GM19099 (cell line): ENCODE data around the gene TNF.

Experiments
- POLR2A ChIP-seq: IDR thresholded peaks from 3 replicates; pipeline ENCODE4 v1.6.1; 2011; ENCODE audit warnings: low read depth; ENCODE audit not compliant: insufficient read length; ENCODE audit errors: extremely low read depth

The TNF gene

DNA sequence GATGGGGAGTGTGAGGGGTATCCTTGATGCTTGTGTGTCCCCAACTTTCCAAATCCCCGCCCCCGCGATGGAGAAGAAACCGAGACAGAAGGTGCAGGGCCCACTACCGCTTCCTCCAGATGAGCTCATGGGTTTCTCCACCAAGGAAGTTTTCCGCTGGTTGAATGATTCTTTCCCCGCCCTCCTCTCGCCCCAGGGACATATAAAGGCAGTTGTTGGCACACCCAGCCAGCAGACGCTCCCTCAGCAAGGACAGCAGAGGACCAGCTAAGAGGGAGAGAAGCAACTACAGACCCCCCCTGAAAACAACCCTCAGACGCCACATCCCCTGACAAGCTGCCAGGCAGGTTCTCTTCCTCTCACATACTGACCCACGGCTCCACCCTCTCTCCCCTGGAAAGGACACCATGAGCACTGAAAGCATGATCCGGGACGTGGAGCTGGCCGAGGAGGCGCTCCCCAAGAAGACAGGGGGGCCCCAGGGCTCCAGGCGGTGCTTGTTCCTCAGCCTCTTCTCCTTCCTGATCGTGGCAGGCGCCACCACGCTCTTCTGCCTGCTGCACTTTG lies at the start of gene TNF:
TNF (plus strand) TSS at position 231 of the 567 bp plus-strand sequence; CDS start at position 408, 177 bp downstream.
- TF ChIP-seq POLR2A = peak; percentile 100

DNA sequence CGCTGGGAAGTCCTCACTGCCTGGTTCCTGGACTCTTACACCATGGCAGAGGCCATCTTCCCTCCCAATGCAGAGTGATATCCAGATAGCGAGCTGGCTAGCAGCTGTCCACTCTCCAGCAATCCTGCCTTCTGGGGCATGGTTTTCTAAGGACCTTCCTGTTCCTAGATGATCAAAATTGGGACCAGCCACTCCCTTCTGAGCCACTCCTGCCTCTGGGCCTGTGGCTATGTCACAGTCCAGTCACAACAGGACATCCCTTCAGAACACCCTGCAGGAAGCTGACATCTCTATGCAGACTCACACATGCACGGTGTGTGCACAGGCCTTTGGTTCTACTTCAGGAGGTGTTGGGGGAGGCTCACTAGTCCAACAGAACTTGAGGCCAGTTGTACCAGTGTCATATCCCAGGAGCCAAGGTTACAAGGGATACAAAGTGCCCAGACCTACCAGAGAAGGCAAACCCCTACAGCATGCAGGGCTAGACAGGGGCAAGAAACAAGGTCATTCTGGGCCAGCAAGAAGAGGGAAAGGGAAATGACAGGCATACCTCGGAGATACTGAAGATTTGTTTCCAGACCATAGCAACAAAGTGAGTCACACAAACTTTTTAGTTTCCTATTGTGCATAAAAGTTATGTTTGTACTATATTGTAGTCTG lies 49.3 kb upstream of the TNF start:
- no peak for TF ChIP-seq POLR2A

DNA sequence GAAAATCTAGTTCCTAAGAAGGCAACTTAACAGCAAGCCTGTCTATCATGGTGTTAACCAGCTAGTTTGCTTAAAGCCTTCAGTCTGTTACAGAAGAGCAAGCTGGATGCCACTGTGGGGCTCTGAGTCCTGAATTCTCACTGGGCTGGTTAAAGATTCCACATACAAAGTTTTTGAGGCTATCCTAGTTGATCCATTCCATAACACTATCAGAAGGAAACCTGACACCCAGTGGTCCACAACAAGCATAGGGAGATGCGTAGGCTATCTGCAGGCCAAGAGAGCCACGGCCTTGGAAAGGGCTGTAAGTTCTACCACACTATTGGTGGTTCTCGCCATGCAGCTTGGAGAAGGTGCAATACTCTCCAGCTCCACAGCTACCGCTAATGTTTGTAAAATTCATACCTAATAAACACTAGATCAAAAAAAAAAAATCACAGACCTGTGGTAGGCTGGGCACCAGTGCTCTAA lies 47.0 kb upstream of the TNF start:
- TF ChIP-seq POLR2A = no peak

DNA sequence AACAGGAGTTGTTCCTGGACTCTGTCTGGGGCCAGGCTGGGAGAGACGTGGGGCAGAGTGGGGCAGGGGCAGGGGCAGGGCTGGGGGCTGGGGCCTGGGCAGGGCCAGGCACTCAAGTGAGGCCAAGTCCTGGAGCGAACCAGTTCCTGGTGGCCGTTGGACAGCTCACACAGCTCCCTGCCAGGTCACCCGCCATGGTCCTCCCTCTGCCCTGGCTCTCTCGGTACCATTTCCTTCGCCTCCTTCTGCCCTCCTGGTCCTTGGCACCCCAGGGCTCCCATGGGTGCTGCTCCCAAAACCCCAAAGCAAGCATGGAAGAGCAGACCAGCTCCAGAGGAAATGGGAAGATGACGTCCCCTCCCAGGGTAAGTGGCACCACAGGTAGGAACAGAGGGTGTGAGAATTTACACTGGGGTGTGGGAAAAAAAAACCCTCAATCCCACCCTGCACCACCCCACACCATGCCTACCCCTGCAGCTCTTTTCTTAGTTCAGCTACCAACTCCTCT lies 46.5 kb upstream of the TNF start, which contains the start of gene MCCD1:
MCCD1 (plus strand) TSS at position 142 of the 508 bp plus-strand sequence; CDS start at position 195, 53 bp downstream.
- TF ChIP-seq POLR2A = peak; percentile 18

DNA sequence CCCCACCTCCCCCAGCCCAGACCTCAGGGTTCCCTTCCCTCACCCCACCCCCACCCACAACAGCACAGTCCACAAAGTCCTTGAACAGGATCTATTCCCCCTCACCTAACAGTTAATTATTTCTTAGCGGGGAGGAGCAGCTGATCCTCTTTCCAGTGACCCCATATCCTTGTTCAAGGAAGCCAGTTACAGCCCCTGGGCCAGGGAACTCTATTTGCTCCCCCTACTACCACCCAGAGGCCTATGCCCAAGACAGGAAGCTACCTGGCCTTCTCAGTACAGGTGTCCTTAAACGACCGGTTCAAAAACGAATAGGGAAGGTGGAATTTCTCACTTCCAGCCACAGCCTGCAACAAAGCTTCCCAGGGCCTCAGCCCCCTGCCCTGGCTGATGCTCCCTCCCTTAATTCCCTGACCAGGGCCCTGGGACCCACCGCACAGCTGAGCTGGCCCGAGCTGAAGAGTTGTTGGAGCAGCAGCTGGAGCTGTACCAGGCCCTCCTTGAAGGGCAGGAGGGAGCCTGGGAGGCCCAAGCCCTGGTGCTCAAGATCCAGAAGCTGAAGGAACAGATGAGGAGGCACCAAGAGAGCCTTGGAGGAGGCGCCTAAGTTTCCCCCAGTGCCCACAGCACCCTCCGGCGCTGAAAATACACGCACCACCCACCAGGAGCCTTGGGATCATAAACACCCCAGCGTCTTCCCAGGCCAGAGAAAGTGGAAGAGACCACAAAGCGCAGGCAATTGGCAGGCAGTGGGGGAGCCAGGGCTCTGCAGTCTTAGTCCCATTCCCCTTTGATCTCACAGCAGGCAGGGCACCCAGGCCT lies 45.8 kb upstream of the TNF start:
- no peak for TF ChIP-seq POLR2A

DNA sequence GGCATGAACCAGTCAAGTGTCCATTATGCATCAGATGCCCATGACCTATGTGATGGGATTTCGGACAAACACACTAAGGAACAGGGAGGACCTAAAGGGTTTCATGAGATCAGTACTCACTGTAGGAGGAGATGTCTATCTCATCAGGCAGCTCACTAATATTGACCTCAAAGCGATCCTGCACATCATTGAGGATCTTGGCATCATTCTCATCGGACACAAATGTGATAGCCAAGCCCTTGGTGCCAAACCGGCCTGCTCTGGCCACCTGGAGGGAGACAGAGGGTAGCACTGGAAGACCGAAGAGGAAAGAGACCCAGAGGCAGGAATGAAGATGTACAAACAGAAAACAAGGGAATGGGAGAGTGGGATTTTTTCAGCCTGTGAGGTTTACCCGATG lies 44.7 kb upstream of the TNF start:
- no peak for TF ChIP-seq POLR2A

DNA sequence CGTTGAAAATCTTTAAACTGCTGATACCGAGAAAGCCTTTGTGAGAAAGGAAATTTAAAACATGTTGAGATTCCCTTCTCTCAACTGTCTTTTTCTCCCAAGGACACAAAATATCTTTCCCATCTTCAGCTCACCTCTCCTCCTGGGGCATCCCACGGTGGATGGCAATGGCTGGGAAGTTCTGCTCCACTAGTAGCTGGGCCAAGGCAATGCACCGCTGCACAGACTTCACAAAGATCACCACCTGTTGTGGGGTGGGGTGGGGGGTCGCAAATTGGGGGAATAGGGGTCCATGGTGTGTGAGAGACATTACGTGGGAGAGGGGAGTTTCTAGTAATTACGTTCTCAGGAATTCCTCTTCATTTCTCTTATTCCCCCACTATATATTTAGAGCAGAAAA lies 44.2 kb upstream of the TNF start:
- TF ChIP-seq POLR2A = no peak

DNA sequence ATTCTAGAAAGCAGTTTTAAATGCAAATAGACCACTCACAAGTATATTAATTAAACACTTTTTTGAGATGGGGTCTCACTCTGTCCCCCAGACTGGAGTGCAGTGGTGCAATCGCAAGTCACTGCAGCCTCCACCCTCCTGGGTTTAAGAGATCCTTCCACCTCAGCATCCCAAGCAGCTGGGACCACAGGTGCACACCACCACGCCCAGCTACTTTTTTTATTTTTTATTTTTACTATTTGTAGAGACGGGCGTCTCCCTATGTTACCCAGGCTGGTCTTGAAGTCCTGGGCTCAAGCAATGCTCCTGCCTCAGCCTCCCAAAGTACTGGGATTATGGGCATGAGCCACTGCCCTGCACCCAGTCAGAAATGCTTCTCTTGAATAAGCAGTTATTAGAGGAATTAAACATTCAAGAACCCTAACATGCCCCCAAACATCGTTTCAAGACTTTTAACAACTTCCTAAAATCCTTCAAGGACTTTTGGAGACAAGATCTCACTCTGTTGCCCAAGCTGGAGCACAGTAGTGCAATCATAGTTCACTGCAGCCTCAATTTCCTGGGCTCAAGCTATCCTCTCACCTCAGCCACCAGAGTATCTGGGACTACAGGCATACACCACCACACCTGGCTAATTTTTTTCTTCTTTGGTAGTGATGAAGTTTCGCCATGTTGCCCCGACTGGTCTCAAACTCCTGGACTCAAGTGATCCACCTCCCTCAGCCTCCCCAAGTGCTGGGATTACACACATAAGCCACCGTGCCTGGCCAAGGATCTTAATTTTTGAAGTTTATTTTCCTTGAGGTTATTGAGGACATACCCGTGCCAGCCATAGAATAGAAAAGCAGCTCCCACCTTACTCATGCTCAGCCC lies 43.4 kb upstream of the TNF start:
- TF ChIP-seq POLR2A = no peak

DNA sequence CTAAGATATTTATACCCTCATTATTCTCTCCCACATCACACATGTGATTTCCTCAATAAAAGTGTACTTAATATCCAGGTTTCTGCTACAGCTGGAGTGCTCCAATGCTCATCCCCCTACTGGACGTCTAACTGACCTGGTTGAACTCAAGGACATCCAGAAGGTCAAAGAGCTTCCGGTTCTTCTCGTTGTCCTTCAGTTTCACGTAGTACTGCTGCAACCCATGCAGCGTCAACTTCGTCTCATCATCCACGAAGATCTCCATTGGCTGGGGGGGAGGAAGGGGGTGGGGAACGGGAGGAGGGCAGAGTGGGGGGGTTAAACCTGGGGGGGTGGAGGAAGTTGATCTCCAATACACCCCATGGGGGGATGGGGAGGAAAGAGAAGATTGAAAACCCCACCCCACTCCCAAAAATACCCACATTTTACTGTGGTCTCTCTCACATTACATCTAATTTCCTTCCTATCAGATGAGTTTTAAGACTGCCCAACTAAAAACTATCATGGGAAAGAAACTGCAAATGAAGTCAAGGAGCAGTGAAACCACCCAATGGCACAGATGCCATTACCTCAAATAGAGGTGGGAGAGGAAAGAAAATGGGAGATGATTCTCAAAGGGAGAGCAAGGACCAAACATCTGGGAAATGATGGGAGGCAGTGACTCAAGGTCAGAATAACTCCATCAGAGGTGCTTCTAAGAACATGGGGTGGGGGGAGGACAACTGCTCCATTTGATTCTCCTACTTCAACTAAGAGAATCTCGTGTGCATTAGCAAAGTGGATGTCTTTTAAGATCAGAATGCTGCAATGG lies 42.5 kb upstream of the TNF start:
- no peak for TF ChIP-seq POLR2A

DNA sequence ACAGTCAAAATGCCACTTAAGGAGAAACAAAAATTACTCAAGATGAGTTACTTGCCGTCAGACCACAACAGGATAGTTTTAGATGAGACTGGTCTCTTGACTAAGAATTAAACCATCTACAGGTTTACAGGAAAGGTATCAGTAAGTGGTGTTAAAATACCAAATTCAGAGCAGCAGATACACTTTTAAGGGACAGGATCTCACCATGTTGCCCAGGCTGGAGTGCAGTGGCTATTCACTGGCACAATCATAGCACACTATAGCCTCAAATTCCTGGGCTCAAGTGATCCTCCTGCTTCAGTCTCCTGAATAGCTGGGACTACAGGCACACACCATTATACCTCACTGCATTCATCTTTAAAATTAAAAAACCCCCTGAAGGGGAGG lies 41.9 kb upstream of the TNF start:
- no peak for TF ChIP-seq POLR2A

DNA sequence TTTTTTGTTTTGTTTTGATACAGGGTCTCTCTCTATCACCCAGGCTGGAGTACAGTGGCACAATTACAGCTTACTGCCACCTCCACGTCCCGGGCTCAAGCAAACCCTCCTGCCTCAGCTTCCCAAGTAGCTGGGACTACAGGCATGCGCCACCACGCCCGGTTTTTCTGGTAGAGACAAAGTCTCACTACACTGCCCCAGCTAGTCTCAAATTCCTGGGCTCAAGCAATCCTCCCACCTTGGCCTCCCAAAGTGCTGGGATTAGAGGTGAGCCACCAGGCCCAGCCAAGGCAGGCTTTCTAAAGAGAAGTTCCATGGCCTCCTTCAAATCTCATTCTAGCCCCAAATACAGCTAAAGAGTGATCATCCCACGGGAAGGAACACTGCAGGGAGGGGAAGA lies 41.4 kb upstream of the TNF start:
- no peak for TF ChIP-seq POLR2A

DNA sequence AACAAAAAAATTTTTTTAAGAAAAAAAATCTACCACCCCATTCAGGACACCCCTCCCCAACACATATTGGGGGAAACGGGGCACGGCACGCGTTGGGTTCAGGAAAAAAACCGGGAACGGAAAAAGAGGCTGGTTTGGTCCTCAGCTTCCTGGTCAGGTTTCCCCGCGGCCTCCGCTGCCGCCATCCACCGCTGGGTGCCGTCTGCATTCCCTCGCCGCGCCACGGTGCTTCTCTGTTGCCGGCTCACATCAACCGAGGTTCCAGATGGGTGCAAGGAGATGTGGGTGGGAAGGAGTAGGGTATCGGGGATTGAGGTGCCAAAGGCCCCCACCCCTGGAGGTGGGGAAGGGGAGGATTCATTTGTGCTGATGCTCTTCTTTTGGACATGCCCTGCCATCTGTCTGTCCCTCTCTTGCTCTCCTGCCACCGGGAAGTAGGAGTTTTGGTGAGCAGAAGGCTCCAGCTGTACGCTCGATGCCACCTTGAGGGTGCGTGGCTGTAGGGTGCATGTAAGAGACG lies 40.8 kb upstream of the TNF start:
- TF ChIP-seq POLR2A = no peak

DNA sequence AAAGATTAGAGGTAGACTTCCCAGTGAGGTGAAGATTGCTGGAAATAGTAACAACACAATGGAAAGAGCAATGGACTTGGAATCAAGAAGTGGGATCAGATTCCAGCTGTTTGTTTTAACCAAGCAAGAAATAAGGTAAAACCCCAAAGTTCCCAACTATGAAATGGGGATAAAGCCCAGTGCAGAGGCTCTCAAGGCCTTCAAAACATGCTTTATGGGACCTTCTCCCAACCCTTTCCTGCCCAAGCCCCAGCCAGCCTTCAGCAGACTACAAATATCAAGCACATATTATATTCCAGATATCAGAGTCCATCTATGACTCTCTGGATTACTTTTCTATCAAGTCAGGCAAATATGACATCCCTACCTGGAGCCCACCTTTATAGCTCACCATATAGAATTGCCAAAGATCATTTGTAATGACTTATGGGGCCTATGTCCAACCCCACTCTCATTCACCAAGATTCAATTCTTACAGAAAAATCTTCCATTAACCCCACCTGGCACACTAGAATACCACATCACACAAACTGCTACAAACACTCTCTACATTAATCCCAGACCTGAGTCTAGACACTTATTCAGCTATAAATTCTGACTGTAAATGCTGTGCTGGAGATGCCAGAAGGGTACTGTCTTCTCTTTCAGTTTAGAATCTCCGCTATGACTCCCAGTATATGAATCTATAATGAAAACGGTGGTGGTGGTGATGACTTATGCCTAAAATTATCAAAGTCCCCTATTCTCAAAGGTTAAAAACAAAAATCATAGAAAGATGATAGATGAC lies 39.6 kb upstream of the TNF start:
- no peak for TF ChIP-seq POLR2A
